HG03432 (cell line): ENCODE results near the gene TBC1D24.
"Not testable (repeated sequence)": the region's sequence is repeated elsewhere in the genome, so short reads cannot be mapped to it uniquely, and the experiment has no call there.

Experiments
- ATAC-seq: cut with Tn5 transposase; IDR thresholded peaks from one replicate; pipeline ENCODE4 v1.9.1; 2021; ENCODE audit warnings: mild to moderate bottlenecking, moderate library complexity; ENCODE audit not compliant: unreplicated experiment

Gene TBC1D24

DNA sequence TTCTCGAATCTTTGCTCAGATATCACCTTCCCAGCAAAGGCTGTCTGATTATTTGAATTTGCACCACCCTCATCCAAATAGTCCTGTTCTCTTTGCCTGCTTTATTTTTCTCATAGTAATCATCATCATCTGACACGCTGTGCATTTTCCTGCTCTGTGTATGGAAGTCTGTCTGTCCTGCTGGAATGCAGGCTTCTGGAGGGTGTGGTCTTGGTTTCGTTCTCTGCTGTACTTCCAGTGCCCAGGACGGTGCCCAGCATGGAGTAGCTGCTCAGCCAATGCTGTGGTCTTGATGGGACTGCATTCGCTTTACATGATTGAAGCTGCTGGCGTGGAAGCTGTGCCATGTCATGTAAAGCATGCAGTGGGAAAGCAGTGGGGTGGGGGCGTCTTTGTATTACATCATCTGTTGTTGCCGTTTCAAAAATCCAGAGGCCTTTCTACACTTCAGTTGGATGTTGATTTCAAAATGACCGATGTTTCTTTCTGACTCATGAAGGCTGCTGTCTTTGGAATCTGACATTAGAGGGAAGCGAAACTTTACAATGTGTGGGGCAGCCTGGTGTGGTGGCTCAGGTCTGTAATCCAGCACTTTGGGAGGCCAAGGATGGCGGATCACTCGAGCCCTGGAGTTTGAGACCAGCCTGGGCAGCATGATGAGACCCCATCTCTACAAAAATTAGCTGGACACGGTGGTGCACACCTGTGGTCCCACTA, 79.9 kb downstream of the TBC1D24 start:
- not testable (repeated sequence) for ATAC-seq
